ENCODE measurements around the gene EVI5L.

The EVI5L gene

DNA sequence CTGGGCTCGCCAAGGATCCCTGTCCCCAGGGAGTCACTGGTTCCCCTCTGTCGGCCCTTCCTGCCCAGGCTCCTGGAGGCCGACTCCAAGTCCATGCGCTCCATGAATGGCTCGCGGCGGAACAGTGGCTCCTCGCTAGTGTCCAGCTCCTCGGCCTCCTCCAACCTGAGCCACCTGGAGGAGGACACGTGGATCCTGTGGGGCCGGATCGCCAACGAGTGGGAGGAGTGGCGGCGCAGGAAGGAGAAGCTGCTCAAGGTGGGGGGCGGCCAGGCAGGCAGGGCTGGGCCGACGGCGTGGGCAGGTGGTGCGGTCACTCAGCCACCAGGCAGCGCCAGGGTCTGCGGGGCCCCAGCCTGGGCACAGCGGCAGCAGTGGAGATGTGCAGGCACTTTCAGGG lies 17.6 kb downstream of the EVI5L start:
- POLR2A ChIA-PET (ENCODE audit: low non-redundant PET) = no interaction called here
- CTCF ChIA-PET = no interaction called here
- DNase-seq (ENCODE audit: low spot score) = no peak
- TF ChIP-seq, protein P1, sequence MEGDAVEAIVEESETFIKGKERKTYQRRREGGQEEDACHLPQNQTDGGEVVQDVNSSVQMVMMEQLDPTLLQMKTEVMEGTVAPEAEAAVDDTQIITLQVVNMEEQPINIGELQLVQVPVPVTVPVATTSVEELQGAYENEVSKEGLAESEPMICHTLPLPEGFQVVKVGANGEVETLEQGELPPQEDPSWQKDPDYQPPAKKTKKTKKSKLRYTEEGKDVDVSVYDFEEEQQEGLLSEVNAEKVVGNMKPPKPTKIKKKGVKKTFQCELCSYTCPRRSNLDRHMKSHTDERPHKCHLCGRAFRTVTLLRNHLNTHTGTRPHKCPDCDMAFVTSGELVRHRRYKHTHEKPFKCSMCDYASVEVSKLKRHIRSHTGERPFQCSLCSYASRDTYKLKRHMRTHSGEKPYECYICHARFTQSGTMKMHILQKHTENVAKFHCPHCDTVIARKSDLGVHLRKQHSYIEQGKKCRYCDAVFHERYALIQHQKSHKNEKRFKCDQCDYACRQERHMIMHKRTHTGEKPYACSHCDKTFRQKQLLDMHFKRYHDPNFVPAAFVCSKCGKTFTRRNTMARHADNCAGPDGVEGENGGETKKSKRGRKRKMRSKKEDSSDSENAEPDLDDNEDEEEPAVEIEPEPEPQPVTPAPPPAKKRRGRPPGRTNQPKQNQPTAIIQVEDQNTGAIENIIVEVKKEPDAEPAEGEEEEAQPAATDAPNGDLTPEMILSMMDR (conservative IDR thresholded peaks at IDR 0.05; ENCODE audit: low read depth) = no peak
- no peak overlapping the region for H3K27ac ChIP-seq

DNA sequence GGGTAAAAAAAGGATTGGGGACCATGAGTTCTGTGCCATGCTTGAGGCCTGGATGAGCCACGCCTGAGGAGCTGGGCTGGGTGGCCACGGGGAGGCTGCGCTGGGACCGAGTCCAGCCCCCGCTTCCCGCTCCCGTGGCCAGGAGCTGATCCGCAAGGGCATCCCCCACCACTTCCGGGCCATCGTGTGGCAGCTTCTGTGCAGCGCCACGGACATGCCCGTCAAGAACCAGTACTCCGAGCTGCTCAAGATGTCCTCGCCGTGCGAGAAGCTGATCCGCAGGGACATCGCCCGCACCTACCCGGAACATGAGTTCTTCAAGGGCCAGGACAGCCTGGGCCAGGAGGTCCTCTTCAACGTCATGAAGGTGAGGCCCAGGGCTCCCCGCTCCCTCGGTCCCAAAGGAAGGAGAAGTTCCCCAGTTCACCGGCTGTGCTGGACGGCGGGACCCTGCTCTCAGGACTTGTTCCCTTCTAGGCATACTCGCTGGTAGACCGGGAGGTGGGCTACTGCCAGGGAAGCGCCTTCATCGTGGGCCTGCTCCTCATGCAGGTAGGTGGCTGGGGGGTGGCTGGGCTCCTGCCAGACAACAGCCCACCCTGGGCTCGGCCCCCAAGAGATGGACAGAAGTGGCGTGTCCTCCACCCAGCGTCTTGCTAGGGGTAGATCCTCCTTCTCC lies 18.9 kb downstream of the EVI5L start:
- POLR2A ChIA-PET (ENCODE audit: low non-redundant PET) = no interaction called here
- TF ChIP-seq, protein P1 (conservative IDR thresholded peaks at IDR 0.05; ENCODE audit: low read depth) = no peak
- CTCF ChIA-PET = interaction anchor here (1.5 kb wide), 1 partner anchor 13 kb away, joined by 4 read pairs; no protein-coding TSS in a partner anchor
- H3K27ac ChIP-seq = peak overlapping the region; percentile 83
- no peak for DNase-seq (ENCODE audit: low spot score)

DNA sequence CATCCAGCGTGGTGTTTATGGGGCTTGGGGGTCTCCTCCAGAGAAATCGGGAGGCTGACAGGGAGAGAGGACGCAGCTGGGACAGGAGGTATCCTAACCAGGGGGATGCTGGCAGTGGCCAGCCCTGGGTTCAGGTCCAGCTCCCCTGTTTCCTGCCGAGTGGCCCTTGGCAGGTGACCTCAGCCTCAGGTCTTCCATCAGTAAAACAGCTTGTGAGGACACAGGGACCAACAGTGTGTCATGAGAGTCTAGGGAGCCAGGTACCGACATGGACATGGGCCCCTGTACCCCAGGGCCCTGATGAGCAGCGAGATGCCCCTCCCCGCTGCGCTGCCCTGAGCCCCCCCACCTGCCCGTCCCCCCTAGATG lies 19.6 kb downstream of the EVI5L start:
- TF ChIP-seq, protein P1 (conservative IDR thresholded peaks at IDR 0.05; ENCODE audit: low read depth) = no peak
- POLR2A ChIA-PET (ENCODE audit: low non-redundant PET) = interaction anchor here (0.6 kb wide), 1 partner anchor 163 kb away, joined by 7 read pairs; no protein-coding TSS in a partner anchor
- H3K27ac ChIP-seq = peak overlapping the region; percentile 83
- DNase-seq (ENCODE audit: low spot score) = no peak
- CTCF ChIA-PET = interaction anchor here (1.5 kb wide), 1 partner anchor 12 kb away, joined by 4 read pairs; no protein-coding TSS in a partner anchor

DNA sequence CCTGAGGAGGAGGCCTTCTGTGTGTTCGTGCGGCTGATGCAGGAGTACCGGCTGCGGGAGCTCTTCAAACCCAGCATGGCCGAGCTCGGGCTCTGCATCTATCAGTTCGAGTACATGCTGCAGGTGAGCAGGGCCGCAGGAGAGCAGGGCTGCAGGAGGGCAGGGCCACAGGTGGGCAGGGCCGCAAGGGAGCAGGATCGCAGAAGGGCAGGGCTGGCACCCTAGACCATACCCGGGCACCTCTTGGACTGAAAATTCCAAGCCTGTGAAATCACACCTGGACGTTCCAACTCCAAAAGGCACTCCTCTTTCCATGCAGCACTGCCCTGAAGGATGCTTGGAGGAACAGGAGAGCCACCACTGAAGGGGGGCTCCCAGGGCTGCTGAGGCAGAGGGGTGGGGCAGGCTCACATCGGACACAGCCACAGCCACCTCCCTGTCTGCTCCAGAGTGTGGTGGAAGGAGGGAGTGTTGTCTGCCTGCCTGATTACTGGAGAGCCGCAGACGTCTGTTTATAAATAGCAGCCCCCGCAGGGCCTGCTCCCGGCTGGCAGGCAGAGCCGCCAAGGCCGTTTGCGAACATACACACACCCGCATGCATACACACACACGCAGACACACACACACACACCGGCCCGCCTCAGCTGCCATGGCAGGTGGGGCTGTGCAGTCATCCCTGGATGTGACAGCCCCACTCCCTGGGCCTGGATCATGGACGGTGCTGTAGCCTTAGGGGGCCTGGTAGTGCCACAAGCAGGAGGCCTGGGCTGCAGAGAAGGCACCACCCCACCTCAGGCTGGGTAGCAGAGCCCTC lies 20.2 kb downstream of the EVI5L start:
- DNase-seq (ENCODE audit: low spot score) = peak; percentile 79
- TF ChIP-seq, protein P1 (conservative IDR thresholded peaks at IDR 0.05; ENCODE audit: low read depth) = no peak
- ChIA-PET POLR2A (ENCODE audit: low non-redundant PET) (interaction anchor here (0.6 kb wide), 1 partner anchor 164 kb away, joined by 7 read pairs; no protein-coding TSS in a partner anchor), CTCF (interaction anchor here (1.5 kb wide), 2 partner anchors 11 to 169 kb away, joined by 4 read pairs; partner anchors contain the start of gene TRAPPC5)
- peak overlapping the region; percentile 83 for H3K27ac ChIP-seq

DNA sequence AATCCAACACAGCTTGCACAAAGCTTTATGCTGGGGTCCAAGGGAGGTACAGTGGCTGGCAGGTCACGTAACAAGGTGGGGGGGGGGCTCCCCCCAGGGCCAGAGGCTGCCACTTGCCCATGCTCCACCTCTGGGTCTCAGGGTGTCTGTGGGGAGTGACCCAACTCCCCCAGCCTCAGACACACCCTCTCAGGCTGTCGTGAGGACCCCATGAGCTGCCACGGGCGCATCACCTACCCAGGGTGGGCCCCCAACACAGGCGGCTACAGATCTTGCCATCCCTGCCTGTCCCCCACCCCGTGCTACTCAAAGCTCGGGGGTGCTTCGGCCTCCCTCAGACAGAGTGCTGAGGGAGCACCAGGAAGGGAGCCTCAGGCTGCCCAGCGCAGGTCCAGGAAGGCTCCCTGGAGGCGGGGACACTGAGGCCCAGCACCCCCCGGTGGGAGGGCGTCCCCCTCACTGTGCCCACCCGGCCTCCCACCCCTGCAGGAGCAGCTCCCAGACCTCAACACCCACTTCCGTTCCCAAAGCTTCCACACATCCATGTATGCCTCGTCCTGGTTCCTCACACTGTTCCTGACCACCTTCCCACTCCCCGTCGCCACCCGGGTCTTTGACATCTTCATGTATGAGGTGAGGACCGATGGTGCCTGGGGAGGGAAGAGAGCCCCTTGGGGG lies 21.1 kb downstream of the EVI5L start:
- no peak for DNase-seq (ENCODE audit: low spot score)
- H3K27ac ChIP-seq = peak overlapping the region; percentile 83
- CTCF ChIA-PET = interaction anchor here (0.5 to 1.5 kb wide), 2 partner anchors 78 to 170 kb away, joined by 3 to 4 read pairs; partner anchors contain the start of gene TRAPPC5
- POLR2A ChIA-PET (ENCODE audit: low non-redundant PET) = no interaction called here
- TF ChIP-seq, protein P1 (conservative IDR thresholded peaks at IDR 0.05; ENCODE audit: low read depth) = no peak

Measured in RWPE1 (cell line).